K562 (cell line): ENCODE results near the gene CDK14. TPM values are rescaled to one million over a fixed set of nuclear protein-coding genes. Genes with fewer than 3 reads are reported as not detected.

Experiments
- ADNP ChIP-seq: fragments of 200-800 bp; sonication (Bioruptor generic); IDR thresholded peaks from 2 replicates; pipeline ENCODE4 v1.6.1; 2016; ENCODE audit warnings: missing genetic modification characterization, missing compliant biosample characterization
- ZNF431 ChIP-seq: sonication (generic); formaldehyde crosslinking; IDR thresholded peaks from 2 replicates; pipeline ENCODE4 v1.8.0; 2022; ENCODE audit warnings: mild to moderate bottlenecking, missing genetic modification reagents
- polyA plus RNA-seq, 8 experiments: library from polyadenylated mRNA; depleted of rRNA in 4 of 8; stranded (reverse) in 5 of 8; unstranded in 3 of 8; fragments of >200 nt; fragmentation: Nextera tagmentation in 2 of 8; fragmentation: Illumina TruSeq in 1 of 8; extraction: Ambion mirVana in 2 of 8; extraction: Trizol in 1 of 8; gene quantifications; 2 replicates each; pipeline versions ENCODE4 v1.2.1 to v1.2.3, GENCODE V29; 2011 to 2014; ENCODE audit warnings: inconsistent platforms in 1 of 8, missing spikeins in 1 of 8
- total RNA-seq, 7 experiments: library from RNA; depleted of rRNA in 6 of 7; stranded (reverse); fragments of >200 nt in 6 of 7; fragmentation: Illumina TruSeq in 2 of 7; extraction: Trizol in 2 of 7; gene quantifications; 2 replicates each; pipeline versions ENCODE4 v1.2.1 to v1.2.3, GENCODE V29; 2011 to 2021; ENCODE audit warnings: low replicate concordance in 1 of 7
- TF ChIP-seq, protein P1 (sequence below), 2 experiments: fragments of 450-650 bp; IDR thresholded peaks; 2 replicates each; pipeline ENCODE4 v1.6.1; 2016; ENCODE audit warnings: mild to moderate bottlenecking in 2 of 2, borderline replicate concordance in 1 of 2, low read depth in 1 of 2, moderate library complexity in 1 of 2

Gene CDK14
- total and polyA plus RNA-seq, 9 of the 15 experiments (the other 6 are each of a cell fraction or from before 2014, with no cell fraction given) = 0.03 to 0.91 (median 0.16) TPM

DNA sequence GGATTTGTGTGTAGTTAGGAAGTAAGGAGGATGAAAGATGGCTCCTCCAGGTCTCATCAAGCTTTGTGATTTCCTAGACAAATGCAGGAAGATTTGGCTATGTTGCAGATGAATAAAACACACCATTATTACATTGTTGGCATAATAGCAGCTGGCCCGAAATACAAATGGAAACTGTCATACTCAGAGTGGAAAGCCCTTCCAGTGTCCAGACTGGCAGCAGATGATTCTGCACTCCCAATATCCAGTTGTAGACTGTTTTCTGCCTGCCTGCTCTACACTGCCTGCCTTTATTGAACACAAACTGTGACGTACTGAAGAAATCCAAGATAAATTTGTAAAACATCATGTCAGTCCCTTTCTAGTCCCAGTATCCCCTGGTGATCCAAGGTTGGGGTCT lies 568.4 kb downstream of the CDK14 start (continued):
- TF ChIP-seq ZNF431 (no peak), ADNP (tag) (no peak)
- TF ChIP-seq, protein P1, sequence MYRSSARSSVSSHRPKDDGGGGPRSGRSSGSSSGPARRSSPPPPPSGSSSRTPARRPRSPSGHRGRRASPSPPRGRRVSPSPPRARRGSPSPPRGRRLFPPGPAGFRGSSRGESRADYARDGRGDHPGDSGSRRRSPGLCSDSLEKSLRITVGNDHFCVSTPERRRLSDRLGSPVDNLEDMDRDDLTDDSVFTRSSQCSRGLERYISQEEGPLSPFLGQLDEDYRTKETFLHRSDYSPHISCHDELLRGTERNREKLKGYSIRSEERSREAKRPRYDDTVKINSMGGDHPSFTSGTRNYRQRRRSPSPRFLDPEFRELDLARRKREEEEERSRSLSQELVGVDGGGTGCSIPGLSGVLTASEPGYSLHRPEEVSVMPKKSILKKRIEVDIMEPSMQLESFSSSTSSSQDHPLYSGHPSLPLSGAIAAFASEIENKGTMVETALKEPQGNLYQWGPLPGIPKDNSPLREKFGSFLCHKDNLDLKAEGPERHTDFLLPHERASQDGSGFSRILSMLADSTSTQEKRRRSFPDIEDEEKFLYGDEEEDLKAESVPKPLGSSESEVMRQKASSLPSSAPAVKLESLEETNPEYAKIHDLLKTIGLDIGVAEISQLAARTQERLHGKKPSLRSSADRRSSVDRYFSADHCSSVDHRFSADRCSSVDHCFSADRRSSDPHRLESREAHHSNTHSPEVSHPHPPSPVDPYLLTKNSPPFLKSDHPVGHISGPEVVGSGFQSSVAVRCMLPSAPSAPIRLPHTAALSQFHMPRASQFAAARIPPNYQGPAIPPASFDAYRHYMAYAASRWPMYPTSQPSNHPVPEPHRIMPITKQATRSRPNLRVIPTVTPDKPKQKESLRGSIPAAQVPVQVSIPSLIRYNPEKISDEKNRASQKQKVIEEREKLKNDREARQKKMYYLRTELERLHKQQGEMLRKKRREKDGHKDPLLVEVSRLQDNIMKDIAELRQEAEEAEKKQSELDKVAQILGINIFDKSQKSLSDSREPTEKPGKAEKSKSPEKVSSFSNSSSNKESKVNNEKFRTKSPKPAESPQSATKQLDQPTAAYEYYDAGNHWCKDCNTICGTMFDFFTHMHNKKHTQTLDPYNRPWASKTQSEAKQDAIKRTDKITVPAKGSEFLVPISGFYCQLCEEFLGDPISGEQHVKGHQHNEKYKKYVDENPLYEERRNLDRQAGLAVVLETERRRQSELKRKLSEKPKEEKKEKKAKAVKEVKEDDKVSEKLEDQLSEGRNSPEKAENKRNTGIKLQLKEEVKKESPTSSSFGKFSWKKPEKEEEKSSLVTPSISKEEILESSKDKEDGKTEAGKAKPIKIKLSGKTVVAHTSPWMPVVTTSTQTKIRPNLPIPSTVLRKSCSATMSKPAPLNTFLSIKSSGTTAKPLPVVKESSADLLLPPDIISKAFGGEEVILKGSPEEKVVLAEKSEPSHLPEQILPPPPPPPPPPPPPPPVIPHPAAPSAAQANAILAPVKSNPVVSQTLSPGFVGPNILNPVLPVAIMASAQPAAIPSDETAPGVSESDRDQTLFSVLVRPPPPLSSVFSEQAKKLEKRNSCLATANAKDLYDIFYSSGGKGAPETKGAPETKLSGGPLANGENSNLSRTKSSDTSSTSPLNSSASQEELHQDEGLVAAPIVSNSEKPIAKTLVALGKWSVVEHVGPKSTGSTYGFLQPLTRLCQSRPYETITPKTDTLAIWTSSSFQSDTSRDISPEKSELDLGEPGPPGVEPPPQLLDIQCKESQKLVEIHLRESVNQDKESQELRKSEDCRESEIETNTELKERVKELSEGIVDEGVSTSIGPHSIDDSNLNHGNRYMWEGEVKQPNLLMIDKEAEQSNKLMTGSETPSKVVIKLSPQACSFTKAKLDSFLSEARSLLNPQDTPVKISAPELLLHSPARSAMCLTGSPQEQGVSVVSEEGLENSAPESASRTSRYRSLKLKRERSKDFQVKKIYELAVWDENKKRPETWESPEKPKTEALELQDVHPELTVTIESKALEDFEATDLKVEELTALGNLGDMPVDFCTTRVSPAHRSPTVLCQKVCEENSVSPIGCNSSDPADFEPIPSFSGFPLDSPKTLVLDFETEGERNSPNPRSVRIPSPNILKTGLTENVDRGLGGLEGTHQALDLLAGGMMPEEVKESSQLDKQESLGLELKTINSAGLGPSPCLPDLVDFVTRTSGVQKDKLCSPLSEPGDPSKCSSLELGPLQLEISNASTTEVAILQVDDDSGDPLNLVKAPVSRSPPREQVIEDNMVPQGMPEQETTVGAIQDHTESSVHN (IDR thresholded peaks at IDR 0.05; ENCODE audit: borderline replicate concordance in 1 of 2, low read depth in 1 of 2) = no peak
